Stimulated activated effector memory CD8-positive, alpha-beta T cell treated with anti-CD3 and anti-CD28 coated beads, Interleukin-12 subunit alpha, Interleukin-12 subunit beta, amount 100 ng/mL, for 72 hours (primary cell): ENCODE results near the gene MED20.

Experiments
- ATAC-seq: fragments of 150-1000 bp; cut with Tn5 transposase; 2 replicates; pipeline ENCODE4 v1.10.0; 2021
- DNase-seq, 2 donors: peaks; one replicate each; pipeline ENCODE4 v3.0.0; 2021 to 2022; ENCODE audit warnings: low spot score in 2 of 2
- H3K27ac Mint-ChIP-seq: one replicate; pipeline ENCODE4 v1.8.0; 2022; ENCODE audit warnings: mild to moderate bottlenecking, mixed read lengths
- H3K36me3 Mint-ChIP-seq: one replicate; pipeline ENCODE4 v1.8.0; 2022; ENCODE audit warnings: mild to moderate bottlenecking, mixed read lengths
- H3K4me1 Mint-ChIP-seq: one replicate; pipeline ENCODE4 v1.8.0; 2022; ENCODE audit warnings: mixed read lengths
- H3K4me3 Mint-ChIP-seq: one replicate; pipeline ENCODE4 v1.8.0; 2022; ENCODE audit warnings: mild to moderate bottlenecking, mixed read lengths
- H3K9me3 Mint-ChIP-seq: one replicate; pipeline ENCODE4 v1.8.0; 2022; ENCODE audit warnings: mixed read lengths

MED20 gene

DNA sequence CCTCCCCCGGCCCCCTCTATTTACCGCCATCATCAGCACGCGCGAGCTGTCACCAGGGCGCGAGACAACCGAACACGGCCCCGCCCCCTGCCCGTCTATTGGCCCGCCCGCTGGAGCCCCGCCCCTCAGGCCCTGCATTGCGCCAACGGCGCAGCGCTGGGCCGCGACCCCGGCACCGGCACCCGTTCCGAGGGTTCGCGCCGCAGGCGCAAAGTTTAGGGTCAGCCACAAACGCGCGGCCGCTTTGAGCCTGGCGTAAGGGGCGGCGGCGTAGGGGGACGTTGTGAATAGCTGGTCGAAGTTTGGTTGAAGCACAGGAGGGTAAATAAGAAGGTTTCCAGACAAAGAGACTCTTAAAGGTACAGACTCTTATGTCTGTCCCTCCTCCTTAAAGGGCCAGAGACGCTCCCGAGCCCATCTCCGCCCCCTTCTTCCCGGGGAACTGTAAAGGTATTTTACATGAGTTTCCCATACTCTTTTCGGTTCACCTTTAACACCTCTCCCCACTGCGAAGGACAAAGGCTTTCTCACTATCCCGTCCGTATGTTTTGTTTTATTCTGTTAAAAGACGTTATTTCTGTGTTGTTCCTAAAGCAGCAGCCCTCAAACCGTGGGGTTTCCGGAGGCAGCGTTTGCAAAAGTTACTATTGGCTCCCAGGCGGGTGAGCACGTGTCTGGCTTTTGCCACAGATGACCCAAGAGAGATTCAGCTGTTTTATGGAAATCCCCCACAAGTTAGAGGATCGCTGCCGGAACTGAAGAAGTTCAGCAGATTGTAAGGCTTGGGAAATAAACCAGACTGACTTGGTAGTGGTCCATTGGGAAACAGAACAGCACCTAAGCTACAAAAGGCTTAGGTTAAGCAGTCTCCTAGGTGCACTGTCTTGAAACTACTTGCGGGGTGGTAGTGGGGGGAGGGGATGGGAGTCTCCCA is 25.4 kb downstream of the MED20 start, which contains the start of gene USP49:
TSS of gene USP49 (minus strand) at position 76 of the 934 bp plus-strand sequence. CDS start 88,392 bp downstream, outside the sequence.
- ATAC-seq = peak; percentile 96
- no peaks in the 10 kb centered on the region for H3K9me3 Mint-ChIP-seq
- peaks cover 11% of the 10 kb centered on the region for H3K4me1 Mint-ChIP-seq
- DNase-seq = peak; percentile 86 to 93
- H3K27ac Mint-ChIP-seq = no peak within 1 kb of the TSS
- no peak within 1 kb of the TSS for H3K4me3 Mint-ChIP-seq
- peaks cover 8% of the 10 kb centered on the region for H3K36me3 Mint-ChIP-seq

- H3K27ac Mint-ChIP-seq = no peak overlapping the region
- H3K36me3 Mint-ChIP-seq = peaks cover 8% of the 10 kb centered on the region
- H3K9me3 Mint-ChIP-seq = no peaks in the 10 kb centered on the region
- ATAC-seq (peak; percentile 47), DNase-seq (no peak)
- H3K4me3 Mint-ChIP-seq = no peak overlapping the region
- peaks cover 11% of the 10 kb centered on the region for H3K4me1 Mint-ChIP-seq
Observed at GRCh38 chr6:41894366-41895299, 26.3 kb downstream of the MED20 start.

- no peak for ATAC-seq
- Mint-ChIP-seq H3K9me3 (no peaks in the 10 kb centered on the region), H3K27ac (no peak overlapping the region), H3K4me1 (peaks cover 11% of the 10 kb centered on the region), H3K4me3 (no peak overlapping the region), H3K36me3 (peaks cover under 1% of the 10 kb centered on the region)
- DNase-seq = no peak
Observed at GRCh38 chr6:41892921-41893564, 27.9 kb downstream of the MED20 start.

GRCh38 chr6:41887331-41887751 is 33.6 kb downstream of the MED20 start:
- no peaks in the 10 kb centered on the region for H3K9me3 Mint-ChIP-seq

GRCh38 chr6:41885930-41886329 is 35.0 kb downstream of the MED20 start:
- no peaks in the 10 kb centered on the region for H3K9me3 Mint-ChIP-seq
- ATAC-seq (no peak), DNase-seq (no peak)
- no peaks in the 10 kb centered on the region for H3K36me3 Mint-ChIP-seq
- H3K4me1 Mint-ChIP-seq = no peaks in the 10 kb centered on the region
- no peak overlapping the region for H3K4me3 Mint-ChIP-seq
- no peak overlapping the region for H3K27ac Mint-ChIP-seq

More at GRCh38 chr6:41887331-41887751, 33.6 kb downstream of the MED20 start:
- Mint-ChIP-seq H3K36me3 (no peaks in the 10 kb centered on the region), H3K4me1 (no peaks in the 10 kb centered on the region), H3K27ac (no peak overlapping the region), H3K4me3 (no peak overlapping the region)
- DNase-seq (no peak), ATAC-seq (no peak)

- no peaks in the 10 kb centered on the region for H3K4me1 Mint-ChIP-seq
- no peaks in the 10 kb centered on the region for H3K36me3 Mint-ChIP-seq
- H3K4me3 Mint-ChIP-seq = no peak overlapping the region
- DNase-seq (no peak), ATAC-seq (no peak)
- H3K9me3 Mint-ChIP-seq = no peaks in the 10 kb centered on the region
- no peak overlapping the region for H3K27ac Mint-ChIP-seq
Observed at GRCh38 chr6:41884957-41885356, 36.0 kb downstream of the MED20 start.

DNA sequence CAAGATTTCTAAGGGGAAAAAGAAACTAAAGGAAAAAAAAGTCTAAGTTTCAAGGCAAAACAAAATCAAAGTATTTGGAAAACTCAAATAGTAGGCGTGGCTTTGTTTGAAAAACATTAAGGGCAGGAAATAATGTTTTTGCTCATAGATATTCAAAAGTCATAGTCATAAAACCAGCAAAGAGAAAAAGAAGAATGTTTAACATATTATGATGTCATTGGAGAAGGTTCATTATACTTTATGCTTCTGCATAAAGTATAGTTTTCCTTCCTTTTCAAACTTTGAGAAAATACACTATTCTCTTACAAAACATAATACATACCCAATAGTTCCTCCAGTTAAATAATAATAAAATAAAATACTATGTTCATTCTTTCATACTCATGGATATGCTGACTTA is 39.4 kb downstream of the MED20 start:
- DNase-seq (no peak), ATAC-seq (no peak)
- no peak overlapping the region for H3K27ac Mint-ChIP-seq

DNA sequence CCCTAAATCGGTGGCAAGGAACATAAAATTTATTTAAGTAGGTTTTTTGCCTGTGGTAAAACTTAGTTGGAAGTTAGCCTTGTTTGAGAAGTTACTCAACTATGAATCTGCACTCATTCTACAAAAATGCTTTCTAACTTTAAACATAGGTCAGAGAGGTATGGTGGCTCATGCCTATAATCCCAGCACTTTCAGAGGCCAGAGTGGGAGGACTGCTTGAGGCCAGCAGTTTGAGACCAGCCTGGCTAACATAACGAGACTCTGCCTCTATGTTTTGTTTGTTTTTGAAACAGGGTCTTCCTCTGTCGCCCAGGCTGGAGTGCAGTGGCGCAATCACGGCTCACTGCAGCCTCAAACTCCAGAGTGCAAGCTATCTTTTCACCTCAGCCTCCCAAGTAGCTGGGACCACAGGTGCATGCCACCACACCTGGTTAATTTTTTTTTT is 42.0 kb downstream of the MED20 start:
- no peaks in the 10 kb centered on the region for H3K36me3 Mint-ChIP-seq
- H3K4me3 Mint-ChIP-seq = no peak overlapping the region

More for the DNA sequence above, 39.4 kb downstream of the MED20 start:
- Mint-ChIP-seq H3K36me3 (no peaks in the 10 kb centered on the region), H3K4me1 (no peaks in the 10 kb centered on the region), H3K4me3 (no peak overlapping the region), H3K9me3 (no peaks in the 10 kb centered on the region)

DNA sequence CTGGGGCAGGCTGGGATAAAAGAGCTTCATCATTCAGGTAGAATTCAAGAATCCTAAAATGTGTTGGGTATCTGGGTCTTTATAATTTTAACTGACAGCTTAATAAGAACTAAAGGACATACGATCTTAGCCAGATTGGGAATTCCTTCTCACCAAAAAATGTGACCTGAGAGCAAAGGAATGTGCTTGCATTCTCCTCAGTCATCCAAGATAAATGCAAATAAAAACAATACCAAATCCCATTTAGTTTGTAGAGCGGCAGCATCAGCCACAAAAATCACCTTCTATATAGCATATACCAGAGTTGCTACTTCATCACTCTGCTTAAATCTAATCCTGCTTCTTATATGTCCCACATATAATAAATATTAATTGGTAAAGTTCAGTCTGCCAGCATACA is 42.7 kb downstream of the MED20 start:
- DNase-seq (no peak), ATAC-seq (no peak)
- H3K4me1 Mint-ChIP-seq = no peaks in the 10 kb centered on the region
- H3K36me3 Mint-ChIP-seq = no peaks in the 10 kb centered on the region
- no peak overlapping the region for H3K27ac Mint-ChIP-seq
- no peak overlapping the region for H3K4me3 Mint-ChIP-seq
- no peaks in the 10 kb centered on the region for H3K9me3 Mint-ChIP-seq

More for the DNA sequence above, 42.0 kb downstream of the MED20 start:
- Mint-ChIP-seq H3K4me1 (no peaks in the 10 kb centered on the region), H3K27ac (no peak overlapping the region), H3K9me3 (no peaks in the 10 kb centered on the region)
- no peak for DNase-seq
- ATAC-seq = no peak

DNA sequence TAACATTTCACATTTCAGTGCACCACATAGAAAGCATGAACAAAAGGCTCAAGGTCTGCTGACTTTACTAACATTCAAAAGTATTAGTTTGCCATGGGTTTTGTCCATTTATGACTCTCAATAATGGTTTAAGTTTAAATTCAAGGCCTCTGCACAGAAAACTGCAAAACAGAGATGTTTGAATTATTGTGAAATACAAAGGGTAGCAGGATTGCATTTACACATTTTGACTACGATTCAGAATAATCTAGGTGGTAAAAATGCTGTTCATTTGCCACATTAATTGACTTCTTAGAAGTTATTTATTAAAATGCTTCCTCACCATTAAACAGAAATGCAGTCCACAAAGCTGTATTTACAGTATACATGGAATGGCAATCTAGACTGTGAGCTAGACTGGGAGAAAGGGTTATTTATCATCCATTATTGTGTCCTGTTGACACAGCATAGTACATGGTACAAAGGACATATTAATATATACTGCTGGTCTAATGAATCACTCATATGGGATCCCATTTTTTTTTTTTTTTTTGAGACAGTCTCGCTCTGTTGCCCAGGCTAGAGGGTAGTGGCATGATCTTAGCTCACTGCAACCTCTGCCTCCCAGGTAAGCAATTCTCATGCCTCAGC is 43.8 kb downstream of the MED20 start:
- Mint-ChIP-seq H3K4me3 (no peak overlapping the region), H3K36me3 (no peaks in the 10 kb centered on the region), H3K4me1 (no peaks in the 10 kb centered on the region), H3K9me3 (no peaks in the 10 kb centered on the region), H3K27ac (no peak overlapping the region)
- DNase-seq (no peak), ATAC-seq (no peak)

DNA sequence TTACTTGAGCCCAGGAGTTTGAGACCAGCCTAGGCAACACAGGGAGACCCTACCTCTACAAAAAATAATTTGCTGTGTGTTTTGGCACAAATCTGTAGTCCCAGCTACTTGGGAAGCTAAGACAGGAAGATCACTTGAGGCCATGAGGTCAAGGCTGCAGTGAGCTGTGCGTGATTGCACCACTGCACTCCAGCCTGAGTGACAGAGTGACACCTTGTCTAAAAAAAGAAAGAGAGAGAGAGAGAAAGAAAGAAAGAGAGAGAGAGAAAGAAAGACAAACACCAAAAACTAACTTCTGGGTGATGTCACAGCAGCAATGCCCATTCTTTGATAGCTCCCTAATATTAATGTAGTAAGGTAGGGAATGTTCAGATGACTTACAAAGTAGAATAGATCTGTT is 46.2 kb downstream of the MED20 start:
- Mint-ChIP-seq H3K4me1 (no peaks in the 10 kb centered on the region), H3K36me3 (no peaks in the 10 kb centered on the region), H3K4me3 (no peak overlapping the region), H3K27ac (no peak overlapping the region), H3K9me3 (no peaks in the 10 kb centered on the region)
- DNase-seq = no peak
- no peak for ATAC-seq

DNA sequence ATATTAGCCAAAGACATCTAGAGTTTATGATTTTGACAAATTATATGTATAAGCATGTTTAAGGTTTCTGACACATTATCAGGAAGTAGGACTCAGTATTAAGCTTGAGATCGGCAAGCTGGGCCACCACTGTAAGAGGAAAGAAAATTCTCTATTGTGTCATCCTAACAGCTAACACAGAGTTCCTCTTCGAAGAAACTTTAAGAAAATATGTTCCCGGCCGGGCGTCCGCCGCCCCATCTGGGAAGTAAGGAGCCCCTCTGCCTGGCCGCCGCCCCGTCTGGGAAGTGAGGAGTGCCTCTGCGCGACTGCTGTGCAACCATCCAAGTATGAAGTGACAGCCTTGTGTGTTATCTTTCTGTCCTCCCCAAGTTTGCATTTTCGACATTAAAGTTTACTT is 48.8 kb downstream of the MED20 start:
- H3K4me1 Mint-ChIP-seq = no peaks in the 10 kb centered on the region
- H3K27ac Mint-ChIP-seq = no peak overlapping the region
- H3K4me3 Mint-ChIP-seq = no peak overlapping the region
- H3K9me3 Mint-ChIP-seq = no peaks in the 10 kb centered on the region
- ATAC-seq (no peak), DNase-seq (no peak)
- no peaks in the 10 kb centered on the region for H3K36me3 Mint-ChIP-seq

DNA sequence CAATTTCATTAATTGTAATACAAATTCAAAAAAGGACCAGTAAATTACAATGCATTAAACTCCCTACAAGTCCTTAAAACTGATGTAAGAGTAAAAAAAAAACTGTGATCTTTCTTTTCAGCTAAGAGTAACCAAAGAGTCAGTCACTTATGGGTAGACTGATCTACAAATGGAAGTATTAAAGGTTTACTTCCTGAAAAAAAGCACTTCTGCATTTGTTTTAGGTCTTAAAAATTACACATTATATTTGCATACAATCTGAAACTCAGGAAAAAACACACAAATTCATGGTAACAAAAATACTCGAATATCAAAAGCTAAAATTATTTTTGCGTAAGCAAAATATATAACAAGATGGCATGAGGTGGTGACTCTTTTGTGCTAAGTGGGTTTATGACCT is 49.2 kb downstream of the MED20 start:
- no peaks in the 10 kb centered on the region for H3K36me3 Mint-ChIP-seq
- DNase-seq (no peak), ATAC-seq (no peak)
- H3K27ac Mint-ChIP-seq = no peak overlapping the region
- no peaks in the 10 kb centered on the region for H3K9me3 Mint-ChIP-seq
- H3K4me3 Mint-ChIP-seq = no peak overlapping the region
- no peaks in the 10 kb centered on the region for H3K4me1 Mint-ChIP-seq

- ATAC-seq (no peak), DNase-seq (no peak)
- Mint-ChIP-seq H3K4me1 (no peaks in the 10 kb centered on the region), H3K9me3 (no peaks in the 10 kb centered on the region), H3K27ac (no peak overlapping the region), H3K4me3 (no peak overlapping the region), H3K36me3 (no peaks in the 10 kb centered on the region)
Observed at GRCh38 chr6:41859356-41859755, 61.6 kb downstream of the MED20 start.
